ENCODE data around the gene MLN. TPM values are rescaled to one million over a fixed set of nuclear protein-coding genes. Genes with fewer than 3 reads are reported as not detected.

MLN gene
- total RNA-seq, 1 donor from 2014 or later = not detected

DNA sequence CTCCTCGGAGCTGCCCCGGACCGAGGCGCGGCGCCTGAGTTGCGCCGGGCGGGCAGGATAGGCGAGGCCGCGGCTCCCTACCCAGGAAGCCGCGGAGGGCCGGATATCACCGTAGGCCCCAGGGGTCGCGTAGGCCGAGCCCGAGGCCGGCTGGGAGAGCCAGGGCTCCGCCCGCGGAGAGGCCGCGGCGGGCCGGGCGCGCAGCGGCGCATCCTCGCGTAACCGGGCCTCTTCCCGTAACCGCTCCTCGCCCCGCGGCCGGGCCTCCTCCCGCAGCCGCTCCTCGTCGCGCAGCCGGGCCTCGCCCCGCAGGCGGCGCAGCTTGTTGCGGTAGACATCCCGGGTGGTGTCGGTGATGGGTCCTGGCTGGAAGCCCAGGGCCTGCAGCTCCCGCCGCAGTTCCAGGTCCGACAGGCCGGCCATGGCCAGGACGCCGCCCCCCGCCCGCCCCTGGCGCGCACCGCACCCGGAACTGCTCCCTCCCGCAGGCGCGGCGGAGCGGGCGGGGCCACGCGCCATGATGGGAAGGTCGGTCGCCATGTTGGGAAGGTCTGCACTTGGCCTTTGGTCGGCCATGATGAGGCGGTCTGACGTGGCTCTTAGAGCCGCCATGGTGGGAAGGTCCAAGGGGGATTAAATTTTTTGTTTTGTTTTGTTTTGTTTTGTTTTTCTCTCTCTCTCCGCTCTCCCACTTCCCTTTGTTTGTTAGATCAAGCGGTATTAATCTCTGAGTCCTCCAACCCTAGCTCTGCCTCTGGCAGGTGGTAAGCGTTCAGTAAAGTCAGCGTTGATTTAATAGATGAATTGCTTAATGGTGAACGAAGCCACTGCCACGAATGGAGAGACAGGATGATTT is 14.9 kb downstream of the MLN start, which contains the start of gene LEMD2:
TSS of gene LEMD2 (minus strand) at position 437 of the 856 bp plus-strand sequence. CDS start at position 423, 14 bp downstream.
- peak; percentile 94 for DNase-seq (ENCODE audit: low spot score)

DNA sequence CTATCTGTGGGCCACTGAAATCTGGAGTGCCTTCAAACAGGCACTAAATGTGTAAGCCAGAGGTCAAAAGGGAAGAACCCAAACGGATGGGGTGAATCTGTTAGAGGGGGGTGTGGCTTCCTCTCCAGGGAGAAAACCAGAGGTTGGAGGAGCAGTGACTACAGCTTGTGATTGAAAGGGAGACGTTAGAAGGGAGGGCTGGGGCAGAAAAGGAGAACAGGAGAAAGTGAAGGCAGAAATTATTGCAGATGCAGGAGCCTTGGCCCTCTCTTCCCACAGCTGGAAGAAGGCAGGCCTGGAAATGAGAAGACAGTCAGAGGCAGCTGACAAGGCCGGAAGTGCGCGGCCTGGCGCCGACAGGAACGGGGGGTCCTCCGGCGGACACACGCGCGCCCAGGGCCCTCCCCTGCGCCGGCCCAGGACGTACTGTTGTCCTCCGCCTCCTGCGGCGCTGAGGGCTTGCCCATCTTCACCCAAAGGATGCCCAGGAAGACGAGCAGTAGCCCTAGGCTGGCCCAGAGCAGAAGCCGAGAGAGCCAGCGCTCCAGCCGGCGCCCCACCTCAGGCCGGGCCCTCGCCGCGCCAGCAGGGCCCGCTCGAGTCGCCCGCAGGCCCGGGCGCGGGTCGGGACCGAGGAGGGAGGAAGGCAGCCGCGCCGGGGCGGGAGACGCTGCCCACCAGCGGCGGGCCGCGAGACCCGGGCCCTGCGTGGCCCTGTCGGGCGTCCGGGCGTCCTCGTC is 15.7 kb downstream of the MLN start:
- DNase-seq (ENCODE audit: low spot score) = peak; percentile 75

DNA sequence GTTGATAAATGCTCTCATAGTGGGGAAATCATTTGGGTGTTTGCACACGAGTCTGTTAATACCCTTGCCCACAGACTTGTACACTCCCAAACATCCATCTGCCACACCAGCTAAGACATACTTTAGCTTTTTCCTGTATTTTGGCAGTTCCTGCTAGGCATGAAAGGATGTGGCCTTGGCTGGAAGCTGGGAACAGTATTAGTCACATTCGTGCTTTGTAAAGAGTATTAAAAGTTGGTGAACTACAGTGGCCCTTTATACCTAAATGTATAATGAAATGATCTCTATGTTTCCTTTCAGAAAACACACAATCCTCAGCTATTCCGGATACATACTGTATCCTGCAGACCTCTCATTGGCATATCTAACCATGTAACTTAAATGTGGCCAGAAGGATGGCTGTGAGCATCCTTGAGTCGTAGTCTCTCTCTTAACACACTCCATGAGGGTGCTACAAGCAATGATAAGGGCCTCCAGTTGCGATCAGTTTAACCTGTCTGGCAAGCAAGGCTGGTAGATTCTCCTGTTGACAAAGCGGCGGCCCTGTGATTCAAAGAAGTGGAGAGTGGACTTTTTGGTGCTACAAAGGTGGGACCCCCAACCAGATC is 16.4 kb downstream of the MLN start:
- no peak for DNase-seq (ENCODE audit: low spot score)

- DNase-seq (ENCODE audit: low spot score) = no peak
These were observed 17.1 kb downstream of the MLN start for GRCh38 chr6:33786736-33787135.

DNA sequence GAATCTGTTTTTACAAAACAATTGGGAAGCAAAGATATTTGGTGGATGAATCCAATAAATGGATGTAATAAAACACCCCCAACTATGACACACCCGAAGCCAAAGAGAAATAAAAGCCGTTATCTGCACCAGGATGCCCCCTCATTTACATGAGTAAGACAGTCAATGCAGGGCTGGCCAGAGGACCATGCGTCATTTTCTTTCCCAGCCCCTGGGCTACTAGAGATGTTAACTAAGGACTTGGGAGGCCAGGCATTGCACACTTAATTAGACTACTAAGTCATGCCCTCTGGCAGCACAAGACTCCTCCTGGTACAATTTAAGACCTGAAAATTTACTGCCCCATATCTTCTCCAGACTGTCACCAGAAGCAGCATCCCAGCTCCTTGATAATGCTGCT is 18.0 kb downstream of the MLN start:
- DNase-seq (ENCODE audit: low spot score) = no peak

DNA sequence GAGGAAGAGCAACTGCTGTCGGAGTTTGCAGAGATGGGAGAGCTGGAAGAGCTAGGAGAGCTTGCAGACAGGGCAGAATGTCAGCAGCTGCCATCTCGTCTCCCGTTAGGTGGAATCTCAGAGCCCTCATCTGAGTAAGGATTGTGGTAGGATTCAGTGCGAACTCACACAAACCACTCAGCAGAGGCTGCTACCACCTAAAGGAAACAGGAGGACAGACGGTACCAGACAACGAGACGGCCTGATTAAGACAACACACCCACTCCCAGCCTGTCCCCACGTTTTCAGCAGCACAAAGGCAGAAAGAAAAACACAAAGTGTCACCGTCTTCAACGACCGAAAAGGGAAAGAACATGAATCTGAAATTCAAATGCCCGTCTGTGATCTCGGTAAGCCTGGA is 19.0 kb downstream of the MLN start:
- no peak for DNase-seq (ENCODE audit: low spot score)

DNA sequence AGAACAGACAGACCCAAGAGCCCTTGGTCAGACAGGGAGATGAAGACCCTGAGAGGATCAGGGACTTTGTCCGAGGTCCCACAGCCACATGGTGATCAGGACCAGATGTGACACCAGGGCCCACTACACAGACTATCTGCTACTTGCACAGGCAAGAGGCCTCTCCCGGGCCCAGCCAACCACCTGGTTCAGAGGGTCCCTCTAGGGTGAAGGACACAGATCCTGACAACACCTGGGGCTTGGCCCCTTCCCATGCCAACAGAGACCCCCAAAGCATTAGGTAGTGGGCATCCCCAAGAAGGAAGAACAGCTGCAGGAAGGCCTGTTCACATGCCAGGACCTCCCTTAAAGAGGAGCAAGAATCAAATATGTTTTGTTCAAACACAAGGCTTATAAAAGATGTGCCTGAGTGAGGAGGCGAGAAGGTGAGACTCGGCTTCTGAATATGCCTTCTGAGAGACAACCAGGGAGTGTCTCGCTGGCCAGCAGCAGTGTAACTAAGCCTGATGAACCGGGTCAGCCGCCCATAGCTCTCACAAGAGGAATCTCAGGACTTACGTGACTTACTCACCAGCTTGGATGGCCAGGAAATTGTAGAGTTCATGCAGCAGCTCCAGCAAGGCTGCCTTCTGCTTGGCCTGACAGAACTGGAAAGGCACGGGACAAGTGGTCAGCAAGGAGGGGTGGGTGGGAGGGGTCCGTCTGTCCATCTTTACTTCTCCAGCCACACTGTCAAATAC is 19.9 kb downstream of the MLN start:
- DNase-seq (ENCODE audit: low spot score) = no peak

GRCh38 chr6:33782561-33782960 is 21.2 kb downstream of the MLN start:
- no peak for DNase-seq (ENCODE audit: low spot score)

GRCh38 chr6:33781131-33781975 is 22.4 kb downstream of the MLN start:
- peak; percentile 19 for DNase-seq (ENCODE audit: low spot score)

GRCh38 chr6:33779895-33780294 is 23.9 kb downstream of the MLN start:
- no peak for DNase-seq (ENCODE audit: low spot score)

DNA sequence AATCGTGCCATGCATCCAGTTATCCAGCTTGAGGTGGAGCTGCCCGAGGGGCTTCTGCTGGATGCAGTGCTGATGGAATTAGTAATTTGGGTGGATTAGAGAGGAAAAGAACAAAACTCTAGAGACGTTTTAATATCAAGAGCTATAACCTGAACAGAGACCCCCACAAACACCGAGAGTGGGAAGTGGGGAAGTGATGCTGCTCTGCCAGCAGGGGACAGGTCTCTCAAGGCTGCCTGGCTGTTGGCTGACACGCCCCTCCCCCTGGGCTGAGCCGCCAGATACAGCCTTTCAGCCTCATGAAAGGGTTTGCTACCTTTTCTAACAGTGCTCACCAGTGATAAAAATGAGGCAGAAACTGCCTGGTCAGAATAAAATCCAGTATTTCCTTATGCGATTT is 24.5 kb downstream of the MLN start:
- no peak for DNase-seq (ENCODE audit: low spot score)

GRCh38 chr6:33778444-33779121 is 25.2 kb downstream of the MLN start:
- DNase-seq (ENCODE audit: low spot score) = no peak

GRCh38 chr6:33777398-33778388 is 26.1 kb downstream of the MLN start:
- no peak for DNase-seq (ENCODE audit: low spot score)

DNA sequence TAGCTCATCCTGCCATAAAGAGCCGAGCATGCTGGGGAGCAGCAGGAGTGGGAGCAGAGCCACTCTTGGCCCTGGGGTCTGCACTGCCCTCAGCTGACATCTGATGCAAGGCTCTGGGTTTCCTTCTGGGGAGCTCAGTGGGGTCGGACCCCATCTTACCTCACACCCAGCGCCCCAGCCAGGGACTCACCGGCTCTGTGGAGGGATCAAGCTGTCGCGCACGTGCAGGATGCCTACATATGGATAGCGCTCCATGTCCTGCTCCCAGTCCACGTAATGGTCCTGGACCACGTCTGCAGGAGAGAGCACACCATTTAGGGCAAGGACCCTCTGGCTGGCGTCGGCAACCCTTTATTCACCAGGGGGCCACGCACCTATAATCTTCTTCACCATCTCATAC is 27.0 kb downstream of the MLN start:
- no peak for DNase-seq (ENCODE audit: low spot score)

DNA sequence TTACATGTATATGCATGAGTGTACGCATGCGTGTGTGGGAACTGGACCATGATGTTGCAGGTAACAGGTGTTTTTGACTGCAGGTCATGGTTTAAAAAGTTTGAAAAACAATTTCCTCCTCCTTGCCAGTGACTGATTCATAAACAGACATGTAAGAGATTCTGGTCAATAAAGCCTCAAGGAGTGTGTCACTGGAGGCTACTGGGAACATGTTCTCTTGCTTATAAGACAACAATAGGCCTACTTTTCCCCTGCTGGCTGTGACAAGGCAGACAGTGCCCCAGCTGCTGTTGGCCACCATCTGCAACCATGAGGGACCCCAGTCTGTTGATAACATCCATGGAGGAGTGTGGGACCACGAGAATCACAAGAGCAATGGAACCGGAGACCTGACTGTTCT is 27.6 kb downstream of the MLN start:
- no peak for DNase-seq (ENCODE audit: low spot score)

DNA sequence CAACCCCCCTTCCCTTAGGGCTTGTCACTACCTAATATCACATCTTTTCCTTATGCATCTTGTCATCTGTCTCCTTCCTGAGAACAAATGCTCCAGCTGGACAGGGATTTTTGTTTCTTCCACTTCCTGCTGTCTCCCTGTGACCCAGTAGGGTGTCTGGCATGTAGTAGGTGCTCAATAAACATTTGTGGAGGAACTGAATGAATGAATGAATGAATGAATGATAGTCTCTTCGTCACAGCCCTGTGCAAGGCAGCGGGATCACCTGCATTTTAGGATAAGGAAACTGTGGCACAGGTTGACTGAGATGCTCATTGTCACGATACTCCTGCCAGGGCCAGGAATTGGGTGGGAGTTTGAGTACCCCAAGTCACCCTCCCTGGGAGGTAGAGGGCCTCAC is 29.0 kb downstream of the MLN start:
- DNase-seq (ENCODE audit: low spot score) = no peak

GRCh38 chr6:33772902-33773472 is 30.8 kb downstream of the MLN start:
- no peak for DNase-seq (ENCODE audit: low spot score)

GRCh38 chr6:33772082-33772830 is 31.5 kb downstream of the MLN start:
- DNase-seq (ENCODE audit: low spot score) = no peak

All from mucosa of gallbladder (tissue), 1 donor.